ENCODE measurements around the gene MED13.

DNA sequence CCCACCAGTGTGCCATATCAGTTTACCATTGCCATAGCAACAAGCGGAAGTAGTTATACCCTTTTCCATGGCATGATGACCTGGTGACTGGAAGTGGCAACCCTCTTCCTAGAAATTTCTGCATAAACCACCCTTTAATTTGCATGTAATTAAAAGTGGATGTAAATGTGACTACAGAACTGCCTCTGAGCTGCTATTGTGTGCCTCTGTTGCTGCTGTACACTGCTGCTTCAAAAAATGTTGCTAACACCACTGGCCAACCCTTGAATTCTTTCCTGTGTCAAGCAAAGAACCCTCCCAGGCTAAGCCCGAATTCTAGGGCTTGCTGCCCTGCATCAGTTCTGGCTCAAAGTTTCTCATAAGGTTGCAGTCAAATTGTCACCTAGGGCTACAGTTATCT is 12.9 kb upstream of the MED13 start:
- TF ChIP-seq, protein P1, sequence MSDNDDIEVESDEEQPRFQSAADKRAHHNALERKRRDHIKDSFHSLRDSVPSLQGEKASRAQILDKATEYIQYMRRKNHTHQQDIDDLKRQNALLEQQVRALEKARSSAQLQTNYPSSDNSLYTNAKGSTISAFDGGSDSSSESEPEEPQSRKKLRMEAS (IDR thresholded peaks at IDR 0.05; ENCODE audit: low read depth): no peak
- TF ChIP-seq, protein P2, sequence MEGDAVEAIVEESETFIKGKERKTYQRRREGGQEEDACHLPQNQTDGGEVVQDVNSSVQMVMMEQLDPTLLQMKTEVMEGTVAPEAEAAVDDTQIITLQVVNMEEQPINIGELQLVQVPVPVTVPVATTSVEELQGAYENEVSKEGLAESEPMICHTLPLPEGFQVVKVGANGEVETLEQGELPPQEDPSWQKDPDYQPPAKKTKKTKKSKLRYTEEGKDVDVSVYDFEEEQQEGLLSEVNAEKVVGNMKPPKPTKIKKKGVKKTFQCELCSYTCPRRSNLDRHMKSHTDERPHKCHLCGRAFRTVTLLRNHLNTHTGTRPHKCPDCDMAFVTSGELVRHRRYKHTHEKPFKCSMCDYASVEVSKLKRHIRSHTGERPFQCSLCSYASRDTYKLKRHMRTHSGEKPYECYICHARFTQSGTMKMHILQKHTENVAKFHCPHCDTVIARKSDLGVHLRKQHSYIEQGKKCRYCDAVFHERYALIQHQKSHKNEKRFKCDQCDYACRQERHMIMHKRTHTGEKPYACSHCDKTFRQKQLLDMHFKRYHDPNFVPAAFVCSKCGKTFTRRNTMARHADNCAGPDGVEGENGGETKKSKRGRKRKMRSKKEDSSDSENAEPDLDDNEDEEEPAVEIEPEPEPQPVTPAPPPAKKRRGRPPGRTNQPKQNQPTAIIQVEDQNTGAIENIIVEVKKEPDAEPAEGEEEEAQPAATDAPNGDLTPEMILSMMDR (IDR thresholded peaks at IDR 0.05): no peak
- no peak for TF ChIP-seq NFIC (IDR thresholded peaks at IDR 0.05; ENCODE audit: borderline replicate concordance)
- no peak for TF ChIP-seq RFX5 (IDR thresholded peaks at IDR 0.05; ENCODE audit: low read length)
- TF ChIP-seq YY1 (IDR thresholded peaks at IDR 0.05; ENCODE audit: low read depth): no peak
- no peak for TF ChIP-seq GABPA (IDR thresholded peaks at IDR 0.05; ENCODE audit: low read depth)

Data from SK-N-SH (cell line).